Osteoblast (primary cell): ENCODE data around the gene ANXA3. TPM values are rescaled to one million over a fixed set of nuclear protein-coding genes. Genes with fewer than 3 reads are reported as not detected.

ENCODE experiments used
- DNase-seq: peaks from one replicate; pipeline ENCODE4 v3.0.0; 2011; ENCODE audit warnings: low spot score, mixed read lengths; ENCODE audit not compliant: insufficient read length; ENCODE audit errors: missing footprints
- H2AFZ ChIP-seq: 2 replicates; pipeline ENCODE4 v1.6.0; 2011; ENCODE audit warnings: mild to moderate bottlenecking, low read length
- H3K27ac ChIP-seq: 2 replicates; pipeline ENCODE4 v1.5.1; 2011; ENCODE audit warnings: mild to moderate bottlenecking, low read depth, low read length, moderate library complexity
- H3K27me3 ChIP-seq: 2 replicates; pipeline ENCODE4 v1.6.0; 2012; ENCODE audit warnings: mild to moderate bottlenecking, control low read depth, inconsistent platforms, low read length, moderate library complexity; ENCODE audit not compliant: insufficient read depth
- H3K36me3 ChIP-seq: 2 replicates; pipeline ENCODE4 v1.5.1; 2011; ENCODE audit warnings: mild to moderate bottlenecking, low read length, control low read depth, moderate library complexity; ENCODE audit not compliant: insufficient read depth
- H3K4me1 ChIP-seq: 2 replicates; pipeline ENCODE4 v1.5.1; 2011; ENCODE audit warnings: mild to moderate bottlenecking, low read length, control low read depth, moderate library complexity; ENCODE audit not compliant: insufficient read depth
- H3K4me2 ChIP-seq: 2 replicates; pipeline ENCODE4 v1.6.0; 2011; ENCODE audit warnings: mild to moderate bottlenecking, low read length; ENCODE audit not compliant: insufficient read depth
- H3K4me3 ChIP-seq: fragments of 200-600 bp; sonication (generic); 3 replicates; pipeline ENCODE4 v1.5.1; 2012; ENCODE audit warnings: mild to moderate bottlenecking, low read length, inconsistent platforms; ENCODE audit not compliant: insufficient read depth
- H3K79me2 ChIP-seq: 2 replicates; pipeline ENCODE4 v1.6.0; 2012; ENCODE audit warnings: mild to moderate bottlenecking, low read length, control low read depth, inconsistent platforms; ENCODE audit not compliant: insufficient read depth
- H3K9me3 ChIP-seq: 2 replicates; pipeline ENCODE4 v1.5.1; 2011; ENCODE audit warnings: low read depth, low read length, control low read depth
- H4K20me1 ChIP-seq: 2 replicates; pipeline ENCODE4 v1.6.0; 2012; ENCODE audit warnings: mild to moderate bottlenecking, low read length, control low read depth; ENCODE audit not compliant: insufficient read depth
- CTCF ChIP-seq: IDR thresholded peaks from 2 replicates; pipeline ENCODE4 v1.5.1; 2011; ENCODE audit warnings: mild to moderate bottlenecking, low read depth, low read length, moderate library complexity; ENCODE audit errors: extremely low read depth
- total RNA-seq: library from RNA; depleted of rRNA; stranded (reverse); fragments of >200 nt; gene quantifications from 2 replicates; pipeline ENCODE4 v1.2.3, GENCODE V29; 2012

ANXA3 gene
- total RNA-seq, 1 donor = 2.9 TPM

- no peak overlapping the region for H3K4me3 ChIP-seq
- H3K4me1 ChIP-seq = peaks cover 6% of the 10 kb centered on the region
- no peaks in the 10 kb centered on the region for H3K79me2 ChIP-seq
- H2AFZ ChIP-seq = no peak overlapping the region
- TF ChIP-seq CTCF = no peak
- no peaks in the 10 kb centered on the region for H4K20me1 ChIP-seq
- H3K27me3 ChIP-seq = no peaks in the 10 kb centered on the region
- no peak overlapping the region for H3K27ac ChIP-seq
- H3K9me3 ChIP-seq = no peaks in the 10 kb centered on the region
- no peaks in the 10 kb centered on the region for H3K36me3 ChIP-seq
- peak overlapping the region; percentile 49 for H3K4me2 ChIP-seq
- no peak for DNase-seq
Measured at GRCh38 chr4:78627046-78627965, 75.7 kb downstream of the ANXA3 start.

- H3K4me1 ChIP-seq = no peaks in the 10 kb centered on the region
- no peak overlapping the region for H3K4me2 ChIP-seq
- no peak overlapping the region for H3K4me3 ChIP-seq
- no peaks in the 10 kb centered on the region for H3K9me3 ChIP-seq
- no peak for TF ChIP-seq CTCF
- no peak overlapping the region for H3K27ac ChIP-seq
- H3K79me2 ChIP-seq = no peaks in the 10 kb centered on the region
- H3K36me3 ChIP-seq = no peaks in the 10 kb centered on the region
- H3K27me3 ChIP-seq = no peaks in the 10 kb centered on the region
- DNase-seq = no peak
- H2AFZ ChIP-seq = peak overlapping the region; percentile 56
- no peaks in the 10 kb centered on the region for H4K20me1 ChIP-seq
Measured at GRCh38 chr4:78627966-78628678, 76.6 kb downstream of the ANXA3 start.

GRCh38 chr4:78629991-78630541 is 78.5 kb downstream of the ANXA3 start:
- Histone ChIP-seq H2AFZ (no peak overlapping the region), H3K36me3 (no peaks in the 10 kb centered on the region)
- no peak for DNase-seq

More at GRCh38 chr4:78629991-78630541, 78.5 kb downstream of the ANXA3 start:
- Histone ChIP-seq H3K4me2 (no peak overlapping the region), H3K27me3 (no peaks in the 10 kb centered on the region), H3K4me1 (peaks cover 6% of the 10 kb centered on the region), H3K9me3 (no peaks in the 10 kb centered on the region), H4K20me1 (no peaks in the 10 kb centered on the region), H3K27ac (no peak overlapping the region), H3K4me3 (no peak overlapping the region), H3K79me2 (no peaks in the 10 kb centered on the region)
- TF ChIP-seq CTCF = no peak
